GM23338 (cell line): ENCODE measurements around the gene ARHGAP10.

Source experiments
- CREB1 ChIP-seq: fragments of 250-450 bp; sonication (Bioruptor Pico); IDR thresholded peaks from 2 replicates; pipeline ENCODE4 v1.5.0; 2020; ENCODE audit warnings: low read depth, mild to moderate bottlenecking, moderate library complexity
- EZH2 ChIP-seq: fragments of 200-600 bp; sonication (generic); IDR thresholded peaks from one replicate; pipeline ENCODE4 v1.8.0; 2017; ENCODE audit warnings: antibody characterized with exemption, mild to moderate bottlenecking, low read depth; ENCODE audit not compliant: unreplicated experiment
- EZH2phosphoT487 ChIP-seq: fragments of 200-600 bp; sonication (generic); IDR thresholded peaks from one replicate; pipeline ENCODE4 v1.8.1; 2018; ENCODE audit warnings: antibody characterized with exemption; ENCODE audit not compliant: unreplicated experiment
- NANOG ChIP-seq: IDR thresholded peaks from 2 replicates; pipeline ENCODE4 v1.6.1; 2016; ENCODE audit warnings: antibody characterized with exemption, borderline replicate concordance
- POLR2AphosphoS5 ChIP-seq: IDR thresholded peaks from 2 replicates; pipeline ENCODE4 v1.6.1; 2016; ENCODE audit warnings: antibody characterized with exemption, low read depth
- ZNF331 ChIP-seq: fragments of 250-450 bp; sonication (Bioruptor Pico); IDR thresholded peaks from 2 replicates; pipeline ENCODE4 v1.5.0; 2020; ENCODE audit warnings: low read depth, mild to moderate bottlenecking, moderate library complexity
- TF ChIP-seq, protein P1 (sequence below), 2 experiments: fragments of 200-600 bp in 1 of 2; sonication (generic) in 1 of 2; conservative IDR thresholded peaks; 2 replicates each; pipeline versions ENCODE4 v1.5.1 to v1.6.1; 2016 to 2017; ENCODE audit warnings: antibody characterized with exemption in 2 of 2, low read depth in 2 of 2, mild to moderate bottlenecking in 2 of 2, moderate library complexity in 1 of 2
- TF ChIP-seq, protein P2 (sequence below): IDR thresholded peaks from one replicate; pipeline ENCODE4 v1.6.1; 2018; ENCODE audit warnings: antibody characterized with exemption; ENCODE audit not compliant: unreplicated experiment

DNA sequence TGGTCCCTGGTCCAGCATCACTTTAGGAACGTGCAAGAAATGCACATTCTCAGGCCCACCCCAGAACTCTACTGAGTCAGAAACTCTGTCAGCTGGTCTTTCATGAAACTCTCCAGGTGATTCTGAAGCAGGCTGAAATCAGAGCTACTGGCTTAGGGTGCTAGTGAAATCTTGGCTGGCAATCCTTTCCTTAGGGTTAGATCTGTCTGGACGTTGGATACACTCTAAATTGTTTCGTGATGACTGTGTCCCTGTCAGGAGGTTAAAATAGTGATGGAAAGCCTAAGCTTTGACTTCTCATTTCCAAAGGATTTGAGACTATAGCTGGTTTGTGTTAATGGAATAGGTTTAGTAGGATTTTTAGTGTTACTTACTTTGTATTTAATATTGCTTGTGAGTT, 99.1 kb downstream of the ARHGAP10 start:
- TF ChIP-seq, protein P1, sequence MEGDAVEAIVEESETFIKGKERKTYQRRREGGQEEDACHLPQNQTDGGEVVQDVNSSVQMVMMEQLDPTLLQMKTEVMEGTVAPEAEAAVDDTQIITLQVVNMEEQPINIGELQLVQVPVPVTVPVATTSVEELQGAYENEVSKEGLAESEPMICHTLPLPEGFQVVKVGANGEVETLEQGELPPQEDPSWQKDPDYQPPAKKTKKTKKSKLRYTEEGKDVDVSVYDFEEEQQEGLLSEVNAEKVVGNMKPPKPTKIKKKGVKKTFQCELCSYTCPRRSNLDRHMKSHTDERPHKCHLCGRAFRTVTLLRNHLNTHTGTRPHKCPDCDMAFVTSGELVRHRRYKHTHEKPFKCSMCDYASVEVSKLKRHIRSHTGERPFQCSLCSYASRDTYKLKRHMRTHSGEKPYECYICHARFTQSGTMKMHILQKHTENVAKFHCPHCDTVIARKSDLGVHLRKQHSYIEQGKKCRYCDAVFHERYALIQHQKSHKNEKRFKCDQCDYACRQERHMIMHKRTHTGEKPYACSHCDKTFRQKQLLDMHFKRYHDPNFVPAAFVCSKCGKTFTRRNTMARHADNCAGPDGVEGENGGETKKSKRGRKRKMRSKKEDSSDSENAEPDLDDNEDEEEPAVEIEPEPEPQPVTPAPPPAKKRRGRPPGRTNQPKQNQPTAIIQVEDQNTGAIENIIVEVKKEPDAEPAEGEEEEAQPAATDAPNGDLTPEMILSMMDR (conservative IDR thresholded peaks at IDR 0.05; ENCODE audit: low read depth in 2 of 2) = no peak
- TF ChIP-seq EZH2 (no peak), ZNF331 (CRISPR knock-in tag) (no peak), POLR2AphosphoS5 (no peak), NANOG (no peak), EZH2phosphoT487 (no peak), CREB1 (CRISPR knock-in tag) (no peak)
- TF ChIP-seq, protein P2, sequence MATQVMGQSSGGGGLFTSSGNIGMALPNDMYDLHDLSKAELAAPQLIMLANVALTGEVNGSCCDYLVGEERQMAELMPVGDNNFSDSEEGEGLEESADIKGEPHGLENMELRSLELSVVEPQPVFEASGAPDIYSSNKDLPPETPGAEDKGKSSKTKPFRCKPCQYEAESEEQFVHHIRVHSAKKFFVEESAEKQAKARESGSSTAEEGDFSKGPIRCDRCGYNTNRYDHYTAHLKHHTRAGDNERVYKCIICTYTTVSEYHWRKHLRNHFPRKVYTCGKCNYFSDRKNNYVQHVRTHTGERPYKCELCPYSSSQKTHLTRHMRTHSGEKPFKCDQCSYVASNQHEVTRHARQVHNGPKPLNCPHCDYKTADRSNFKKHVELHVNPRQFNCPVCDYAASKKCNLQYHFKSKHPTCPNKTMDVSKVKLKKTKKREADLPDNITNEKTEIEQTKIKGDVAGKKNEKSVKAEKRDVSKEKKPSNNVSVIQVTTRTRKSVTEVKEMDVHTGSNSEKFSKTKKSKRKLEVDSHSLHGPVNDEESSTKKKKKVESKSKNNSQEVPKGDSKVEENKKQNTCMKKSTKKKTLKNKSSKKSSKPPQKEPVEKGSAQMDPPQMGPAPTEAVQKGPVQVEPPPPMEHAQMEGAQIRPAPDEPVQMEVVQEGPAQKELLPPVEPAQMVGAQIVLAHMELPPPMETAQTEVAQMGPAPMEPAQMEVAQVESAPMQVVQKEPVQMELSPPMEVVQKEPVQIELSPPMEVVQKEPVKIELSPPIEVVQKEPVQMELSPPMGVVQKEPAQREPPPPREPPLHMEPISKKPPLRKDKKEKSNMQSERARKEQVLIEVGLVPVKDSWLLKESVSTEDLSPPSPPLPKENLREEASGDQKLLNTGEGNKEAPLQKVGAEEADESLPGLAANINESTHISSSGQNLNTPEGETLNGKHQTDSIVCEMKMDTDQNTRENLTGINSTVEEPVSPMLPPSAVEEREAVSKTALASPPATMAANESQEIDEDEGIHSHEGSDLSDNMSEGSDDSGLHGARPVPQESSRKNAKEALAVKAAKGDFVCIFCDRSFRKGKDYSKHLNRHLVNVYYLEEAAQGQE = no peak
